ENCODE results near the gene FAM241B. TPM values are rescaled to one million over a fixed set of nuclear protein-coding genes. Genes with fewer than 3 reads are reported as not detected.

The FAM241B gene
- polyA plus RNA-seq, 1 of the 3 experiments (the other 2 are of a cell fraction): 16.0 TPM

DNA sequence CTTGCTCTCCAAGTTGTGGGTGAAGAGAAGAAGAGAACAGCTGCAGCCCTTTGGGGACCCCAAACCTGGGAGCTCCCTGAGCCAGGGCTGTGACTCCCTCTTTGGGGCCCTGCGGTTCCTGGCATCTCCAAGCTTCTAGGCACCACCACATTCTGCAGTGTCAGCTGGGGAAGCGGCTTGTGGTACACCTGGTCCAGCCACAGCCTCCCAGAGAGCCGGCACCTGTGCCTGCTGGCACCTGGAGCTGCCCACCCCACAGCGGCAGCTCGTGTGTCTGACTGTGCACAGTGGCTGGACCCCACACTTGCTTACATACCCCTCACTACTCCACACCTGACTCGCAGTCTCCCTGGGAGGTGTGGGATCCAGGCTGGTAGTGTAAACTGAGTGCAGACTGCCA, 23.5 kb downstream of the FAM241B start:
- CTCF ChIA-PET: interaction anchor here (0.9 to 22.1 kb wide), 5 partner anchors 9 to 261 kb away, joined by 3 to 571 read pairs (median 5); no protein-coding TSS in a partner anchor

More for the DNA sequence above, 23.5 kb downstream of the FAM241B start:
- WGBS (ENCODE audit: low lambda C conversion rate): 40% methylated on average over 1 of the region's 6 CpGs
- H3K4me1 ChIP-seq (ENCODE audit: control insufficient read depth in 1 of 2, insufficient read depth in 2 of 2, low read depth in 1 of 2, low read length in 1 of 2): peaks cover 0 to 17% of the 10 kb centered on the region in 2 experiments; a peak in 1 of 4 replicates
- no peak overlapping the region for H2AFZ ChIP-seq (ENCODE audit: low read depth)
- no peak for DNase-seq
- no peaks in the 10 kb centered on the region for H3K36me3 ChIP-seq (replicated peaks in 1 of 2; ENCODE audit: control insufficient read depth in 1 of 2, insufficient read depth in 2 of 2, low read length in 1 of 2)
- H3K9ac ChIP-seq: no peak overlapping the region
- peaks cover 29% of the 10 kb centered on the region for H3K27me3 ChIP-seq (ENCODE audit: insufficient read depth)
- H3K4me3 ChIP-seq (ENCODE audit: low read depth in 2 of 2, low read length in 1 of 2): no peak overlapping the region
- H3K4me2 ChIP-seq: no peak overlapping the region
- H3K79me2 ChIP-seq (ENCODE audit: insufficient read depth): no peaks in the 10 kb centered on the region
- H3K9me3 ChIP-seq: no peaks in the 10 kb centered on the region
- no peaks in the 10 kb centered on the region for H3K9me2 ChIP-seq
- H3F3A ChIP-seq (replicated peaks; ENCODE audit: insufficient read depth): no peaks in the 10 kb centered on the region
- no peak overlapping the region for H3K27ac ChIP-seq (ENCODE audit: low read depth in 2 of 2, low read length in 1 of 2)
- TF ChIP-seq FOXJ3 (CRISPR knock-in tag; IDR thresholded peaks at IDR 0.05) (no peak), TCF12 (IDR thresholded peaks at IDR 0.05) (no peak), RAD21 (IDR thresholded peaks at IDR 0.05; ENCODE audit: low read length) (no peak), GATA2 (CRISPR knock-in tag; IDR thresholded peaks at IDR 0.05) (no peak), ELF1 (IDR thresholded peaks at IDR 0.05) (no peak), SIN3A (IDR thresholded peaks at IDR 0.05; ENCODE audit: borderline replicate concordance, low read depth, low read length) (no peak), CHD2 (IDR thresholded peaks at IDR 0.05; ENCODE audit: low read length, partially characterized antibody) (no peak), RXRA (IDR thresholded peaks at IDR 0.05; ENCODE audit: borderline replicate concordance, low read depth) (no peak), TAF1 (IDR thresholded peaks at IDR 0.05; ENCODE audit: borderline replicate concordance, low read depth, low read length) (no peak), MXI1 (IDR thresholded peaks at IDR 0.05; ENCODE audit: low read depth, low read length) (no peak)
- TF ChIP-seq, protein P1, sequence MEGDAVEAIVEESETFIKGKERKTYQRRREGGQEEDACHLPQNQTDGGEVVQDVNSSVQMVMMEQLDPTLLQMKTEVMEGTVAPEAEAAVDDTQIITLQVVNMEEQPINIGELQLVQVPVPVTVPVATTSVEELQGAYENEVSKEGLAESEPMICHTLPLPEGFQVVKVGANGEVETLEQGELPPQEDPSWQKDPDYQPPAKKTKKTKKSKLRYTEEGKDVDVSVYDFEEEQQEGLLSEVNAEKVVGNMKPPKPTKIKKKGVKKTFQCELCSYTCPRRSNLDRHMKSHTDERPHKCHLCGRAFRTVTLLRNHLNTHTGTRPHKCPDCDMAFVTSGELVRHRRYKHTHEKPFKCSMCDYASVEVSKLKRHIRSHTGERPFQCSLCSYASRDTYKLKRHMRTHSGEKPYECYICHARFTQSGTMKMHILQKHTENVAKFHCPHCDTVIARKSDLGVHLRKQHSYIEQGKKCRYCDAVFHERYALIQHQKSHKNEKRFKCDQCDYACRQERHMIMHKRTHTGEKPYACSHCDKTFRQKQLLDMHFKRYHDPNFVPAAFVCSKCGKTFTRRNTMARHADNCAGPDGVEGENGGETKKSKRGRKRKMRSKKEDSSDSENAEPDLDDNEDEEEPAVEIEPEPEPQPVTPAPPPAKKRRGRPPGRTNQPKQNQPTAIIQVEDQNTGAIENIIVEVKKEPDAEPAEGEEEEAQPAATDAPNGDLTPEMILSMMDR (IDR thresholded peaks at IDR 0.05): no peak
- TF ChIP-seq, protein P2, sequence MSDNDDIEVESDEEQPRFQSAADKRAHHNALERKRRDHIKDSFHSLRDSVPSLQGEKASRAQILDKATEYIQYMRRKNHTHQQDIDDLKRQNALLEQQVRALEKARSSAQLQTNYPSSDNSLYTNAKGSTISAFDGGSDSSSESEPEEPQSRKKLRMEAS (IDR thresholded peaks at IDR 0.05; ENCODE audit: low read depth): no peak
- TF ChIP-seq, protein P3, sequence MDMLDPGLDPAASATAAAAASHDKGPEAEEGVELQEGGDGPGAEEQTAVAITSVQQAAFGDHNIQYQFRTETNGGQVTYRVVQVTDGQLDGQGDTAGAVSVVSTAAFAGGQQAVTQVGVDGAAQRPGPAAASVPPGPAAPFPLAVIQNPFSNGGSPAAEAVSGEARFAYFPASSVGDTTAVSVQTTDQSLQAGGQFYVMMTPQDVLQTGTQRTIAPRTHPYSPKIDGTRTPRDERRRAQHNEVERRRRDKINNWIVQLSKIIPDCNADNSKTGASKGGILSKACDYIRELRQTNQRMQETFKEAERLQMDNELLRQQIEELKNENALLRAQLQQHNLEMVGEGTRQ (IDR thresholded peaks at IDR 0.05; ENCODE audit: borderline replicate concordance, low read depth, low read length): no peak
- TF ChIP-seq, protein P4, sequence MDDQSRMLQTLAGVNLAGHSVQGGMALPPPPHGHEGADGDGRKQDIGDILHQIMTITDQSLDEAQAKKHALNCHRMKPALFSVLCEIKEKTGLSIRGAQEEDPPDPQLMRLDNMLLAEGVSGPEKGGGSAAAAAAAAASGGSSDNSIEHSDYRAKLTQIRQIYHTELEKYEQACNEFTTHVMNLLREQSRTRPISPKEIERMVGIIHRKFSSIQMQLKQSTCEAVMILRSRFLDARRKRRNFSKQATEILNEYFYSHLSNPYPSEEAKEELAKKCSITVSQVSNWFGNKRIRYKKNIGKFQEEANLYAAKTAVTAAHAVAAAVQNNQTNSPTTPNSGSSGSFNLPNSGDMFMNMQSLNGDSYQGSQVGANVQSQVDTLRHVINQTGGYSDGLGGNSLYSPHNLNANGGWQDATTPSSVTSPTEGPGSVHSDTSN (IDR thresholded peaks at IDR 0.05): no peak
- H4K20me1 ChIP-seq (ENCODE audit: insufficient read depth): no peaks in the 10 kb centered on the region
- POLR2A ChIA-PET: no interaction called here

All from SK-N-SH (cell line).